SK-N-MC (cell line): Measurements from ENCODE around the gene ILF3.

Experiments
- DNase-seq: peaks from one replicate; pipeline ENCODE4 v3.0.0-alpha.2; 2011; ENCODE audit warnings: low read depth, low spot score
- H3K27ac ChIP-seq: fragments of 200-600 bp; sonication (generic); 2 replicates; pipeline ENCODE4 v1.5.1; 2016; ENCODE audit warnings: mixed run types
- H3K36me3 ChIP-seq: fragments of 200-600 bp; sonication (generic); 2 replicates; pipeline ENCODE4 v1.6.1; 2017; ENCODE audit warnings: antibody characterized with exemption, low read length, mixed read lengths; ENCODE audit not compliant: insufficient read depth
- H3K4me3 ChIP-seq: fragments of 200-600 bp; sonication (generic); 2 replicates; pipeline ENCODE4 v1.5.1; 2016
- H3K9ac ChIP-seq: fragments of 200-600 bp; sonication (generic); 2 replicates; pipeline ENCODE4 v1.8.0; 2017; ENCODE audit warnings: mixed run types, mixed read lengths; ENCODE audit not compliant: insufficient read length
- H3K9me3 ChIP-seq: fragments of 200-600 bp; sonication (generic); 2 replicates; pipeline ENCODE4 v1.6.1; 2017; ENCODE audit warnings: low read depth, mild to moderate bottlenecking, antibody characterized with exemption, low read length, moderate library complexity, mixed read lengths
- EZH2 ChIP-seq: fragments of 200-600 bp; sonication (generic); IDR thresholded peaks from one replicate; pipeline ENCODE4 v1.6.1; 2017; ENCODE audit warnings: antibody characterized with exemption
- FOXP2 ChIP-seq: optimal IDR thresholded peaks from 2 replicates; pipeline ENCODE3; 2011; ENCODE audit warnings: mild to moderate bottlenecking, moderate library complexity; ENCODE audit not compliant: insufficient read depth; ENCODE audit errors: extremely low read length, control extremely low read depth
- POLR2AphosphoS5 ChIP-seq: IDR thresholded peaks from 2 replicates; pipeline ENCODE4 v1.6.1; 2012; ENCODE audit warnings: mild to moderate bottlenecking, low read depth, low read length, borderline replicate concordance

Gene ILF3

GRCh38 chr19:10678813-10679212 lies 24.7 kb downstream of the ILF3 start:
- H3K4me3 ChIP-seq: no peak overlapping the region
- TF ChIP-seq POLR2AphosphoS5: no peak
- no peak for TF ChIP-seq FOXP2
- TF ChIP-seq EZH2: no peak
- H3K9ac ChIP-seq: no peak overlapping the region
- peaks cover 93% of the 10 kb centered on the region for H3K36me3 ChIP-seq
- no peak for DNase-seq
- no peaks in the 10 kb centered on the region for H3K9me3 ChIP-seq
- H3K27ac ChIP-seq: no peak overlapping the region

- no peaks in the 10 kb centered on the region for H3K9me3 ChIP-seq
- no peak overlapping the region for H3K9ac ChIP-seq
- H3K36me3 ChIP-seq: peaks cover 96% of the 10 kb centered on the region
- H3K27ac ChIP-seq: no peak overlapping the region
- DNase-seq: no peak
- H3K4me3 ChIP-seq: no peak overlapping the region
- TF ChIP-seq FOXP2: no peak
- TF ChIP-seq POLR2AphosphoS5: no peak
- TF ChIP-seq EZH2: no peak
Measured at GRCh38 chr19:10679743-10680142, 25.6 kb downstream of the ILF3 start.

- no peak for DNase-seq
- H3K27ac ChIP-seq: no peak overlapping the region
- H3K9ac ChIP-seq: no peak overlapping the region
- H3K36me3 ChIP-seq: peaks cover 96% of the 10 kb centered on the region
- H3K4me3 ChIP-seq: no peak overlapping the region
- H3K9me3 ChIP-seq: no peaks in the 10 kb centered on the region
- TF ChIP-seq FOXP2 (no peak), EZH2 (no peak), POLR2AphosphoS5 (no peak)
Measured at GRCh38 chr19:10680545-10681135, 26.5 kb downstream of the ILF3 start.

- TF ChIP-seq EZH2 (no peak), POLR2AphosphoS5 (no peak), FOXP2 (no peak)
- Histone ChIP-seq H3K4me3 (no peak overlapping the region), H3K9ac (no peak overlapping the region), H3K27ac (no peak overlapping the region), H3K36me3 (peaks cover 99% of the 10 kb centered on the region), H3K9me3 (no peaks in the 10 kb centered on the region)
- no peak for DNase-seq
Measured at GRCh38 chr19:10681658-10682057, 27.5 kb downstream of the ILF3 start.

- DNase-seq: no peak
- H3K9me3 ChIP-seq: no peaks in the 10 kb centered on the region
- H3K36me3 ChIP-seq: peaks cover 99% of the 10 kb centered on the region
- H3K9ac ChIP-seq: no peak overlapping the region
- H3K4me3 ChIP-seq: no peak overlapping the region
- no peak overlapping the region for H3K27ac ChIP-seq
- TF ChIP-seq FOXP2 (no peak), POLR2AphosphoS5 (no peak), EZH2 (no peak)
Measured at GRCh38 chr19:10682397-10683063, 28.4 kb downstream of the ILF3 start.

GRCh38 chr19:10683064-10683426 lies 28.9 kb downstream of the ILF3 start:
- Histone ChIP-seq H3K36me3 (peaks cover 99% of the 10 kb centered on the region), H3K4me3 (no peak overlapping the region), H3K27ac (no peak overlapping the region), H3K9me3 (no peaks in the 10 kb centered on the region), H3K9ac (no peak overlapping the region)
- DNase-seq: no peak
- no peak for TF ChIP-seq POLR2AphosphoS5
- no peak for TF ChIP-seq EZH2
- TF ChIP-seq FOXP2: no peak

GRCh38 chr19:10683582-10683981 lies 29.4 kb downstream of the ILF3 start:
- no peak overlapping the region for H3K4me3 ChIP-seq
- TF ChIP-seq EZH2 (no peak), POLR2AphosphoS5 (no peak), FOXP2 (no peak)
- H3K36me3 ChIP-seq: peaks cover 99% of the 10 kb centered on the region
- H3K9me3 ChIP-seq: no peaks in the 10 kb centered on the region
- no peak overlapping the region for H3K27ac ChIP-seq
- H3K9ac ChIP-seq: no peak overlapping the region
- no peak for DNase-seq

GRCh38 chr19:10685210-10685609 lies 31.1 kb downstream of the ILF3 start:
- H3K36me3 ChIP-seq: peaks cover 99% of the 10 kb centered on the region
- DNase-seq: no peak
- no peak overlapping the region for H3K4me3 ChIP-seq
- no peak overlapping the region for H3K27ac ChIP-seq
- H3K9ac ChIP-seq: no peak overlapping the region
- no peaks in the 10 kb centered on the region for H3K9me3 ChIP-seq
- no peak for TF ChIP-seq POLR2AphosphoS5
- TF ChIP-seq FOXP2: no peak
- no peak for TF ChIP-seq EZH2
